HG02970 (cell line): ENCODE measurements around the gene NBPF11.
"Not testable (repeated sequence)": the region's sequence is repeated elsewhere in the genome, so short reads cannot be mapped to it uniquely, and the experiment has no call there.

Experiments
- ATAC-seq: cut with Tn5 transposase; IDR thresholded peaks from one replicate; pipeline ENCODE4 v1.9.1; 2021; ENCODE audit warnings: mild to moderate bottlenecking, moderate library complexity, moderate number of reproducible peaks; ENCODE audit not compliant: unreplicated experiment, low FRiP score

NBPF11 gene

GRCh38 chr1:148151371-148151819 lies 686 bp downstream of the NBPF11 start:
- ATAC-seq = peak; percentile 20

GRCh38 chr1:148150945-148151344 lies 1.1 kb downstream of the NBPF11 start:
- not testable (repeated sequence) for ATAC-seq

- not testable (repeated sequence) for ATAC-seq
Observed at GRCh38 chr1:148150014-148150413, 2.1 kb downstream of the NBPF11 start.

- not testable (repeated sequence) for ATAC-seq
Observed at GRCh38 chr1:148149050-148149815, 2.8 kb downstream of the NBPF11 start.

- ATAC-seq = not testable (repeated sequence)
Observed at GRCh38 chr1:148147052-148147838, 4.8 kb downstream of the NBPF11 start.

- not testable (repeated sequence) for ATAC-seq
Observed at GRCh38 chr1:148146191-148146997, 5.7 kb downstream of the NBPF11 start.

- not testable (repeated sequence) for ATAC-seq
Observed at GRCh38 chr1:148143223-148143622, 8.9 kb downstream of the NBPF11 start.

- ATAC-seq = not testable (repeated sequence)
Observed at GRCh38 chr1:148141936-148142335, 10.1 kb downstream of the NBPF11 start.

GRCh38 chr1:148138606-148139005 lies 13.5 kb downstream of the NBPF11 start:
- ATAC-seq = not testable (repeated sequence)

GRCh38 chr1:148122341-148122740 lies 29.7 kb downstream of the NBPF11 start:
- not testable (repeated sequence) for ATAC-seq

GRCh38 chr1:148120395-148120794 lies 31.7 kb downstream of the NBPF11 start:
- not testable (repeated sequence) for ATAC-seq

- ATAC-seq = not testable (repeated sequence)
Observed at GRCh38 chr1:148095732-148096131, 56.3 kb downstream of the NBPF11 start.

GRCh38 chr1:148086196-148086595 lies 65.9 kb downstream of the NBPF11 start:
- ATAC-seq = not testable (repeated sequence)

- not testable (repeated sequence) for ATAC-seq
Observed at GRCh38 chr1:148081205-148081604, 70.9 kb downstream of the NBPF11 start.

GRCh38 chr1:148078632-148079519 lies 73.2 kb downstream of the NBPF11 start:
- ATAC-seq = not testable (repeated sequence)

- not testable (repeated sequence) for ATAC-seq
Observed at GRCh38 chr1:148078090-148078489, 74.0 kb downstream of the NBPF11 start.

GRCh38 chr1:148077458-148077857 lies 74.6 kb downstream of the NBPF11 start:
- not testable (repeated sequence) for ATAC-seq

GRCh38 chr1:148073392-148073791 lies 78.7 kb downstream of the NBPF11 start:
- ATAC-seq = not testable (repeated sequence)

GRCh38 chr1:148068606-148069005 lies 83.5 kb downstream of the NBPF11 start:
- not testable (repeated sequence) for ATAC-seq
